T1000 (cell line): Measurements from ENCODE around the gene COL18A1.
"Not testable (repeated sequence)": the region's sequence is repeated elsewhere in the genome, so short reads cannot be mapped to it uniquely, and the experiment has no call there.

Source experiments
- DNase-seq: peaks from one replicate; lab custom pipeline; 2025; ENCODE audit warnings: mixed read lengths; lab: John Stamatoyannopoulos, UW

Gene COL18A1

GRCh38 chr21:45494135-45494850 lies 89.3 kb downstream of the COL18A1 start:
- no peak for DNase-seq

DNA sequence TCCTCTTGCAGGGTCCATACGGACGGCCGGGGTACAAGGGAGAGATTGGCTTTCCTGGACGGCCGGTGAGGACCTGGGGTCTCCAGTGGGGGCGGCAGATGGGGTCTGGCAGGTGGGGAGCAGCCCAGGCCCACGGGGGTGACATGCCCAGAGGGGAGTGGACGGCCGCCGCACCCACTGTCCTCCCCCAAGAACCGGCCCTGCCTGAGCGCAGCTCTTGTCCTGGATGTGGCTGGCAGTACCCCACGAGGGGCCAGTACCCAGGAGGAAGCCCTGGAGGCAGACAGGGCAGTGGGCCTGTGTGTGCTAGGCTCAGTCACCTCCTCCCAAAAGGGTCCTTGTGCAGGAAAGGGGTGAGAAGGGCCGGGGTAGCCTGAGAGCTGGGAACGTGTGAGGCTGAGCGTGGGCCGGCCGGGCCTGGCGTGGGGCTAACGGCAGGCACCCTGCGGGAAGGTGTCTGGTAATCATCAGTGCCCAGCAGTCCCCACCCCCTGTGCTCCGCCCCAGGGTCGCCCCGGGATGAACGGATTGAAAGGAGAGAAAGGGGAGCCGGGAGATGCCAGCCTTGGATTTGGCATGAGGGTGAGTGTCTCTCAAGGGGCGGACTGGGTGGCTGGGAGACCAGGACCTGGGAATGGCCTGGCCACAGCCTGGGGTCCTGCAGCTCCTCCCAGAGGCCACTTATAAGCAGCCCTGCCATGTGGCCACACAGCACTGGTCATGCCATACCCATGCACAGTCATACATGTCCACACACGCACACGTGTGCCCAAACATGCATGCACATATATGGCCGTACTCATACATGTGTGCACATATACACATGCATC lies 90.1 kb downstream of the COL18A1 start:
- DNase-seq = no peak

DNA sequence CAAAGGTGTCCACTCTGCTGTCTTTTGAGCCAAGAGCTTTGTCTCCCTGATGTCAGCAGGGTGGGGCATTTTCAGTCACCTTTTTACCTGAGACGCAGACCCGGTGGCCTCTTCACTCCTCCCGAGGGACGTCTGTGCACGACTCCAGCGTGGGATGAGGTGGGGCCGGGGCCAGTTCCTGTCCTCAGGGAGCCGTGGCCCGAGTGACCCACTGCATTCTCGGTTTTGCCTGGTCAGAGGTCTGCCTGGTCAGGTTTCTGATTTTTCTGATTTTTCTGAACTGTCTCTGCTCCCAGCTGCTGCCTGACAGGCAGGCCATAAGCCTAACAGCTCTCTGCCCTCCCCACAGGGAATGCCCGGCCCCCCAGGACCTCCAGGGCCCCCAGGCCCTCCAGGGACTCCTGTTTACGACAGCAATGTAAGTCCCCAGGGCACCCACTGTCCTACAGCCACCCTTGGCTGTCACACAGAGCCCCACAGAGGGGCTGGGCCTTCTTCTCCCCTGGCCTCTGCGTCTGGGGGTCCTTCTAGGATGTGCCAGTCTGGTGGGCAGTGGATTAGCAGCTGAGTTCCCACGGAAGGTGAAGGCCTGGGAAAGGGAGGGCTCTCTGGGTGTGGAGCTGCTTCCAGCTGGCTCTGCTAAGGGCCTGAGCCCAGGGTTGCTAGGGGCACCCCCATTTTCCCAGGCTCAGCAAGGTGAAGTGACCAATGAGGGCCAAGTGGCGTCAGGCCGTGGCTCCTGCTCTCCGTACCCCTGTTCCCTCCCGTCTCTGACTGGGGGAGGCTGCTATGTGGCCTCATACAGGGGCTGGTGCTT lies 91.4 kb downstream of the COL18A1 start:
- DNase-seq = no peak

GRCh38 chr21:45496968-45497845 lies 92.2 kb downstream of the COL18A1 start:
- DNase-seq = no peak

DNA sequence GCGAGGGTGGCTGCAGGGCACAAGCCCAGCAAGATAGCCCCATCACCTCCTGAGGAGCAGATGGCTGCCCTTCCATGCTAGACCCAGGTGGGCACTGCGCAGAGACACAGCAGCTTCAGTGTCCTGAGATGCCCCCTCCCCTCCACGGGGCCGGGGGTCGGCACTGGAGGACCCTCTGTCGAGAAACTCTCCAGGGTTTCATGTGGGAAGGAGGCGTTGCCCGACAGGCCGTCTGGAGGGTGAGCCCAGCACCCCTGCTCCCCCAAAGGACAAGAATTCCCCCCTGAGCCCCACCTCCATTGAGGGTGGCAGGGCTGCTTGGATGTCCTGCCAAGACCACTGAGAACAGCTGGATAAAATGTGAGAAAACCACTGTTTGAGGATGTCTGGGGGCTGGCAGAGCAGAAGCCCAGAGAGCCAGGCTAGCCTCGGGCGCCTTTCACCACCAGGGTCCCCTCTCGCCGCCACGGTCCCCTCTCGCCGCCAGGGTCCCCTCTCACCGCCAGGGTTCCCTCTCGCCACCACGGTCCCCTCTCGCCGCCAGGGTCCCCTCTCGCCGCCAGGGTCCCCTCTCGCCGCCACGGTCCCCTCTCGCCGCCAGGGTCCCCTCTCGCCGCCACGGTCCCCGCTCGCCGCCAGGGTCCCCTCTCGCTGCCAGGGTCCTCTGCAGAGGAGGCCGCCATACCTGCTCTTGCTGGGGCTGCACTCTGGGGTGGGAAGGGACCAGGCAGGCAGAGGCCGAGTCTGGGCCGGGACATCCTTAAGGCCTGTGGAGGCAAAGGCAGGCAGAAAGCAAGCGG lies 93.1 kb downstream of the COL18A1 start:
- DNase-seq = no peak

DNA sequence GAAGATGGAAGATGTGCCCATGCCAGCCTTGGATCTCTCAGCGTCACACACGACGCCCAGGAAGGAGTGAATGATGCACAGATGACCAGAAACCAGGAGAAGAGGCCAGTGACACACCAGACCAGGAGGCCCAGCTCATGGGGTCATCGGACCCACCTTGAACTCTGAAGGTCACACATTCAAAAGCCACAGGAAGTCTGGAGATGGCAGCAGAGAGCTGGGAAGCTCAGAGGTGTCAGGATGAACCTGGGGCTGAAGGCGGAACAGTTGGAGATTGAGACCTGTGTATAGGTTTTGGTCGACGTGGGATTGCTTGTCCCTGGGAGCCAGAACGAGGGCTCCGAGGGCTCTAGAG lies 93.7 kb downstream of the COL18A1 start:
- DNase-seq = no peak

DNA sequence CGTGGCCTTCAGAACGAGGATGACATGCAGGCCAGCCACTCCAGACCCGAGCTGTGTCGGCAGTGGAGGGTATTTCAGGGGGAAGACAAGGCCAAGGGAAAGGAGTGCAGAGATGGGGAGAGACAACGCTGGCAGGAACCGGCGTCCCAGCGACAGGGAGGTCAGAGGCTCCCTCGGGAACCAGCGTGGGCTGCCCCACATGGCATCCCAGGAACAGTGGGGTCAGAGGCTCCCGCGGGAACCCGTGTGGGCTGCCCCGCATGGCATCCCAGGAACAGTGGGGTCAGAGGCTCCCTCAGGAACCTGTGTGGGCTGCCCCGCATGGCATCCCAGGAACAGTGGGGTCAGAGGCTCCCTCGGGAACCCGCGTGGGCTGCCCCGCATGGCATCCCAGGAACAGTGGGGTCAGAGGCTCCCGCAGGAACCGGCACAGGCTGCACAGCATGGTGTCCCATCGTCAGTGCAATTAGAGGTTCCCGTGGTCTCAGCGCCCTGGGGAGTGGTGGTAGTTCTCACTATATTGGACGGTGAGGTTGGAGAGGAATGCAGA lies 94.3 kb downstream of the COL18A1 start:
- DNase-seq = no peak

GRCh38 chr21:45499970-45500577 lies 95.1 kb downstream of the COL18A1 start:
- DNase-seq = no peak

GRCh38 chr21:45501081-45502005 lies 96.4 kb downstream of the COL18A1 start:
- DNase-seq = not testable (repeated sequence)

GRCh38 chr21:45502006-45502345 lies 97.0 kb downstream of the COL18A1 start:
- DNase-seq = no peak

DNA sequence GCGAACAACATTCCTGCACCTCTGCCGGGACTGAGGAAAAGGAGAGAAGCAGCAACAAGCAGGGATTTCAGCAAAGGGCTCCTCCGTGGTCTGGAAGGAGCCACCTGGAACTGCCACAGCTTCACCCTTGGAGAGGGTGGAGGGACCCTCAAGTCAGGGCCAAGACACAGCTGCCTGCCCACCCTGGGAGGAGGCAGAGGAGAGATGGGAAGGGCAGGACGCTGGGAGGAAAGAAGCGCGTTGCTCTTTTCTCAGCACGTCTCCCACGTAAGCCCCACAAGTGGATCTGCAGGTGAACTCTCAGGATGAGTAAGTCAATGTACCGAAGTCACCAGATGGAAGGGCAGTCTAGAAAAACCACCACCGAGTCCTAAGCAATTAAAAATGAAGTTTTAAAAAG lies 97.6 kb downstream of the COL18A1 start:
- DNase-seq = no peak

GRCh38 chr21:45503226-45503625 lies 98.3 kb downstream of the COL18A1 start:
- not testable (repeated sequence) for DNase-seq

GRCh38 chr21:45504021-45504515 lies 99.1 kb downstream of the COL18A1 start:
- no peak for DNase-seq

DNA sequence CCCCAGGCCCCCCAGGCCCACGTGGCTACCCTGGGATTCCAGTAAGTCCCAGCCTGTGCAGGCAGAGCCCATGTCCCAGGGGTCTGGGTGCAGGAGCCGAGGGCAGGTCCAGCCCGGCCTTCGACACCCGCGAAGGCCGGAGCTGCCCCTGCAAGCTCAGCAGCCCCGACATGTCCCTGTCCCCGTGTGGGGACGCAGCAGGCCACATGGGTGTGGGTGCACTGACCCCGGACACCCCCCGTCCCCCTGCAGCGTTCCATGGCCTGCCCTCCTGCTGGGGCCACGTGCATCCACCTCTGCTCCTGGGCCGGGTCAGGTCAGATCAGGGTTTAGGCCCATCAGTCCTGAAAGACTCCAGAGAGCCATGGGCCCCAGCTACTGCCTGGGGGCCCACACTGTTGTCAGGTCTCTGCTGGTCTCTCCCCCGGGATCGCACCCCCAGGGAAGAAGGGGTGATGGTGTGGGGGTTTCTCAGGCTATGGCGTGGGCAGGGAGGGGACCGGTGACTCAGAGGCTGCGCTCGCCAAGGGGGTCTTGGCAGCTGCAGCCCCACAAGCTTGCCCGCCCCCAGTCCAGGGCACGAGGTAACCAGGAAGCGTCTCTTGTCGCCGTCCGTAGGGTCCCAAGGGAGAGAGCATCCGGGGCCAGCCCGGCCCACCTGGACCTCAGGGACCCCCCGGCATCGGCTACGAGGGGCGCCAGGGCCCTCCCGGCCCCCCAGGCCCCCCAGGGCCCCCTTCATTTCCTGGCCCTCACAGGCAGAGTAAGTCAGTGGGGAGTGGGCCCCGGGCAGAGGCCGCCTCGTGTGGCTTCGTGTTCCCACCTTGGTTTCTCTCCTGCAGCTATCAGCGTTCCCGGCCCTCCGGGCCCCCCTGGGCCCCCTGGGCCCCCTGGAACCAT lies 99.8 kb downstream of the COL18A1 start:
- no peak for DNase-seq

- no peak for DNase-seq
These were observed 100.6 kb downstream of the COL18A1 start for GRCh38 chr21:45505416-45506021.

GRCh38 chr21:45506241-45506817 lies 101.4 kb downstream of the COL18A1 start:
- no peak for DNase-seq
